NCI-H1417 treated with DMSO at 0.1 percent for 48 hours (cell line): ENCODE data around the gene WDR27.
"Not testable (repeated sequence)": the region's sequence is repeated elsewhere in the genome, so short reads cannot be mapped to it uniquely, and the experiment has no call there.

ENCODE experiments used
- DNase-seq: peaks from one replicate; lab custom pipeline; 2025; lab: John Stamatoyannopoulos, UW

The WDR27 gene

DNA sequence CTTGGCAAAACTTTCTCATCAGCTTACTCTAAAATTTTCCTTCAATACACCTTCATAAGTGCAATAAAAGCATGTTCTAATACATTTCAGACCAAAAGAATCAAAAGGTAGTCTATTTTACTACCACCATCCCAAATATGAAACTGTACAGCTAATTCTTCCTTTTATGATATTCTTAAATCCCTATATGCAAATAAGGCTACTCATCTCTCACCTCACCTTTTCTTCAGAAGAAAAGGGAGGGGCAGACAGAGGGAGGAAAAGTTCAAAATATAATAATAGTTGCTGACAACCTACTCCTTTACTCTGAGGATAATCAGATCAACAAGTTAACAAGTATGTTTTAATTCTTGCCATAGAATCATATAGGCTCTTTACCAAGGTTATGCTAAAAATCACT lies 7.5 kb upstream of the WDR27 start:
- no peak for DNase-seq

DNA sequence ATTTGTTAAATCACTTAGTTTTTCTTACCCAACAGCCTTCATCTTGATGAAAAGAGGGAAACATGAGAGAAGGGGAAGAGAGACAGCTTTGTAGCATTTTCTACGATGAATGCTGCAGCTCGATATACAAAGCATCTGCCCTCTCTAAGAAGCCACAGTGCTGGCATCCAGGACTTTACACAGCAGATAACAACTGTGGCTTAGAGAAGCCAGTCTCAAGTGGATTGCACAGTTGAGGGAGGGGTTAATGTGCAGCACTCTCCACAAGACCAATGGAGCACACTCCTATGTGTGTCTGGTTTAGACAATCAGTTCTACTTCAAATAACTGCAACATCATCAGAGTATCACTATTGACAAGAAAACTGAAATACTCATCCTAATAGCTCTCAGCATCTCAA lies 5.9 kb upstream of the WDR27 start:
- no peak for DNase-seq

DNA sequence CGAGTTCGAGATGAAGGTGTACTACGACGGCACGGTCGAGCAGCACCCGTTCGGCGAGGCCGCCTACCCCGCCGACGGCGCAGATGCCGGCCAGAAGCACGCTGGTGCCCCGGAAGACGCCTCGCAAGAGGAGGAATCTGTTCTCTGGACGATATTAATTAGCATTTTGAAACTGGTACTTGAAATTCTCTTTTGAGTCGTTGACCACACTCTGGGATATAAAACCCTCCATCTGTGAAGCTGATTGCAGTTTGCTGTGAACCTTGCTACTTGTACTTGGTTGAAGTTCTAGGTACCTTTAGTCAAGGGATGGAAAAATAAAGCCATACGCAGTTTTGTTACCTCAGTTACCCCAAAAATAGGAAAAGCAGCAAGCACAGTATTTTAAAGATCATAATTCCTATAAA lies 1.0 kb upstream of the WDR27 start:
- DNase-seq = no peak

DNA sequence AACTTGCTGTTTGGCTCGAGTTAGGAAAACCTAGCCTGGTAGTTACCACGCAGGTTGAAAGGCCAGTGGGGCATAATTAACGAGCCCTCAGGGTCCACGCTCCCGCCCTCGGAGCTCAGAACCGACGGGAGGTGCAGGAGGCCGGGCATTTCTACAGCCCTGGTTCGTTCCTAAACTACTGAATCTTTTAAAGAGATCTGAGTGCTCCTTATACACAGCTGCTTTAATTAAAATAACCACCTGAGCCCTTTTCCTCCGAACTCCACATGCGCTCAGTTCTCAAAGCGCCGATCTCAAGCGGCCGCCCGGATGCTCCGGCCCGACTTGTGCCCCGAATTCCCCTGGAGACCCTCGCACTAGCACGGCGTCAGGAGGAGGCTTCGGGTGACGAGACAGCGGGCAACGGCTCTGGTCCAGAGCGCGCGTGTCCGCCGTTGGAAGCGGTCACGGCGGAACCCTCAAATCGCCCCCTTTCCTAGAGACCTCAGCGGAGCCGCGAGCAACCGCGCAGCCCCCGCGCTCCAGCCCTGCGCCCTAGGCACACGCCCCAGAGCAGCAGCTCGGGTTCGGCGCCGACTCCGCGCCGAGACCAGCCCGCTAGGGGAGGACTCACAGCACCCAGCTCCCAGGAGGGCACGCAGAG lies 397 bp downstream of the WDR27 start:
- DNase-seq = no peak

DNA sequence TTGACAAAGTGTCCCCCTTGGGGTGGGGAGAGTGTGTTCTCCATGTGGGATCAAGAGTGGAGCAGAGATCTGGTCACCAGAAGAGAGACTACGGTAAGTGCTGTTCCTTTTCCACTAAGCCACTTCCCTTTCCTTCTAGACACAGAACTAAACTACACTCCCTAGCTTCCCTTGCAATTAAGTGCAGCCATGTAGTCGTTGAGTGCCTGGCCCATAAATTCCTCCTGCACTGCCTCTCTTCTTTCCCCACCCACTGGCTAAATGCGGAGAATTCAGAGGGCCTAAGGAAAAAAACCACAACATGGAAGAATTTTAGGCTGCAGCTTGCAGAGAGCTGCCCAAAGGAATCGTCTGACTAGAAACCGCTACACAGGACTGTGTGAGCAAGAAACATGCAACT lies 1.5 kb downstream of the WDR27 start:
- DNase-seq = no peak

DNA sequence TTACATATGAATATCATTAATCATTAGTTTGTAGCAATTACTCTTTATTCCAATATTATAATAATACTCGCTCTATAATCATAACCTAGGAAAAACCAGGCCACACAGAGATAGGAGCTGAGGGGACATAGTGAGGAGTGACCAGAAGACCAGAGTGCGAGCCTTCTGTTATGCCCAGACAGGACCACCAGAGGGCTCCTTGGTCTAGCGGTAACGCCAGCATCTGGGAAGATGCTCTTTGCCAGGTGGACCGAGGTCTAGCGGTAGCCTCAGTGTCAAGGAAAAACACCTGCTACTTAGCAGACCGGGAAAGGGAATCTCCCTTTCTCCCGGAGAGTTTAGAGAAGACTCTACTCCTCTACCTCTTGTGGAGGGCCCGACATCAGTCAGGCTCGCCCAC lies 4.7 kb downstream of the WDR27 start:
- not testable (repeated sequence) for DNase-seq

DNA sequence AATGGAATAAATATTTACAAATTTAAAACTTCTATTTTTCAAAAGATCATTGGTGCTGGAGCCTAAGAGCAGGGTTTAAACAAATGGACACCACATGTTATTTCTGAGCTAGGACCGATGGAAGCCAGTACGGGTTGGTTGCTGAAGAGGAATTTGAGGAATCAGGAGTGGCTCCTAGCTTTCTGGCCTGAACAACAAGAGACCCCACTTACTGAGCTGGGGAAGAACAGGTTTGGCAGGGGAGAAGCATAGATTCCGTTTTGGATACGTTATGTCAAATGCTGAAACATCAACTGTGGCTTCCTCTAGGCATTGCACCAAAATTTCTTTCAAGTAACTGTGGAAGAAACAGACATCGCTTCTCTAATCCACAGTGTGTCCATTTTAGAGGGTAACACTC lies 6.7 kb downstream of the WDR27 start:
- DNase-seq = no peak

DNA sequence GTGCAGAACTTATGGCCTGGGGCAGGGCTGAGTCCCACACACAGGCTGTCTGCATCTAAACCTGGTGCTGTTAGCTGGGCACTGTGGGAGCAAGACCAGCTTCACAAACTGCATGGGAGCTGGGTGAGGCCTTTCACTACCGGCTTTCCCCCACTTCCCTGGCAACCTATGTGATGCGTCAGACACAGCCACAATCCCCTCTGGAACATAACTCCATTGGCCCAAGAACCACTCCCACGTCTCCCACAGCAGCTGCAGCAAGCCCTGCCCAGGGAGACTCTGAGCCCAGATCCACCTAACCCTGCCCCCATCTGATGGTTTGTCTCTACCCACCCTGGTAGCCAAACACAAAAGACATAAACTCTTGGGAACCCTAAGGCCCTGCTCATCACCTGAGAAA lies 9.3 kb downstream of the WDR27 start:
- no peak for DNase-seq

DNA sequence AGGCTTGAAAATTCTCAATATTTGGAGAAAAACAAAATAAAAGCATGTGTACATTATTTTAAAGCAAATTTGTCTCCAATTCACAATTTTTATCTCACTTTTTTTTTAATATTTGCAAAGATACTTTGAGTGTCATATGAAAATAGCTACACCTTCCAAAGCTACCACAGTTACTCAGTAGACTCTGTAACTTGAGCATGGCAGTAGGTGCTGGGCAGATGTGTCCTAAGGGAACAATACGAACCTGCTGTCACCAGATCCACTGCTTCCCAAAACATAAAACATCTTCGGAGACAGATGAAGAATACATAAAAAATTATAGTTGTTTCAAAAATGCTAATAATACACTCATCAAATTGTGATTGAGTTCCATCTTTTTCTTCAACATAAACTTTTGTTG lies 10.6 kb downstream of the WDR27 start:
- DNase-seq = no peak

DNA sequence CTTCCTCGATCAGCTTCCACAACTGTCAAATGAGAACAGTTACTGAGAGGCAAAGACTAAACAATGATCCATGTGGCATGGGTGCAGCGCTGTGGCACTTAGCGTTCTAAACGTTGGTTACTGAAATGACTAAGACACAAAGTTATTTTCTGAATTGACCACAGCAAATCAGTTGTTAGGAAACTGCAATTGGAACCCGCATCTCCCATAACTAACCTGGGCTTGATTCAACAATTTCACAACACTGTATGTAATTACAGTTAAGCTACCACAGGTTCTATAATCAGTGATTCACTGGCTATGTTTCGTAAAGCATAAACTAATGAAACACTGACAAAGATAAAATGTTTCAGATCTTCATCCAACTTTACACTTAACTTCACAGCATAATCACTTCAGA lies 12.5 kb downstream of the WDR27 start:
- no peak for DNase-seq

DNA sequence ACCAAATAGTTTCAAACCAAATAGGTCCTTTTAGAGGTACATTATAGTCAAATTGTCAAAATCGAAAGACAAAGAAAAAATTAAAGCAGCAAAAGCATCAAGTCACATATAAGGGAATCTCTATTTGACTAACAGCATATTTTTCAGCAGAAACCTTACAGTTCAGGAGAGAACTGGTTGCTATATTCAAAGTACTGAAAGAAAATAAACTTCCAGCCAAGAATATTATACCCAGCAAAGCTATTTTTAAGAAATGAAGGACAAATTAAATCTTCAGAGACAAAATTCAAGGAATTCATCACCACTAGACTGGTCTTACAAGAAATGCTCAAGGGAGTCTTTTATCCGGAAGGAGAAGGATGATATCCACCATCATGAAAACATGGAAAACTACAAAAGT lies 16.0 kb downstream of the WDR27 start:
- DNase-seq = no peak

DNA sequence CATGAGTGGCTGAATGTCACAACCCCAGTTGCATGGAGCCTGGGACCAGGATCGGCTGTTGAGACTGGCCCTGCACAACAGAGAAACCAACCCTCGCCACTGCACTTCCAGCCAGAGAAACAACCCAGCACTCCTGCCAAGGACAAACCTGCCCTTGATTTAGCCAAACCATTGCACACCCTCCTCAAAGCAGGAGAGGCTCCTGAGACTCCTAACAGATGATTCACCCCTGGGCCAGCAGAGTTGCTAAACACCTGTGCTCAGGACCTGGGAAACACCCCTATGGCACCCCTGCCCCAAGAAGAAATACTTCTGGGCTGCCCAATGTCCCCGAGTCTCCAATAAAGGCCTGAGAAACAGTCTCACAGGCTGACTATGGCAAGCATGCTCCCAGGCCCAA lies 17.8 kb downstream of the WDR27 start:
- no peak for DNase-seq

DNA sequence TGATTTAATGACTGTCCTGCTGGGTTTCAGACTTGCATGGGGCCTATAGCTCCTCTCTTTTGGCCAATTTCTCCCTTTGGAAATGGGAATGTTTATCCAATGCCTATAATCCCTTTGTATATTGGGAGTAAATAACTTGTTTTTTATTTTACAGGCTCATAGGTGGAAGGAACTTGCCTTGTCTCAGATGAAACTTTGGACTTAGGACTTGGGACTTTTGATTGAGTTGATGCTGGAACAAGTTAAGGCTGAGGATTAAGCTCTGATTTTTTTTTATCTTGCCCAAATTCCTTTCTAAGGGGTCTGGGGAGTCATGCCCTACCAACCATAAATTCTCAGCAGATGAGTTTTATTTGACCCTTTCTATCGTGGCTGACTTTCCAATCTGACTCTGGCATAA lies 23.5 kb downstream of the WDR27 start:
- DNase-seq = no peak

DNA sequence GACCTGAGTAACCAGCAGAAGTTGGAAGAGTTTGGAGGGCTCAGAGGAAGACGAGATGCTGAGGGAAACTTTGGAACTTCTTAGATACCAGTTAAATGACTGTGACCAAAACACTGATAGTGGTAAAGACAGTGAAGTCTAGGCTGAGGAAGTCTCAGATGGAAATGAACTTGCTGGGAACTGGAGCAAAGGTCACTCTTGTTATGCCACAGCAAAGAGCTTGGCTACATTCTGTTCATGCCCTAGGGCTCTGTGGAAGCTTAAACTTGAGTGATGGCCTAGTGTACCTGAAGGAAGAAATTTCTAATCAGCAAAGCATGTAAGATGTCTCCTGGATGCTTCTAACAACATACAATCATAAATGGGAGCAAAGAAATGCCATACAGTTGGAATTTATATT lies 24.7 kb downstream of the WDR27 start:
- DNase-seq = no peak

DNA sequence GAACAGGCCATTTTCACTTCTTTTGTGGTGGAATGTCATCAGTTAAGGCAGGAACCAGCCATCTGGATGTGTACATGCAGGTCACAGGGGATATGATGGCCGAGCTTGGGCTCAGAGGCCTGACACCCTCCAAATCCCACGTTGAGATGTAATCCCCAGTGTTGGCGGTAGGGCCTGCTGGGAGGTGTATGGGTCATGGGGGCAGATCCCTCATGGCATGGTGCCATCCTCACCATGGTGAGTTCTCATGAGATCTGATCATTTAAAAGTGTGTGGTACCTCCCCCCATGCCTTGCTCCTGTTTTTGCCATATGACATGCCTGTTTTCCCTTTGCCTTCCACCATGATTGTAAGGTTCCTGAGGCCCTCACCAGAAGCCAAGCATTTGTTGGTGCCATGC lies 26.8 kb downstream of the WDR27 start:
- no peak for DNase-seq

DNA sequence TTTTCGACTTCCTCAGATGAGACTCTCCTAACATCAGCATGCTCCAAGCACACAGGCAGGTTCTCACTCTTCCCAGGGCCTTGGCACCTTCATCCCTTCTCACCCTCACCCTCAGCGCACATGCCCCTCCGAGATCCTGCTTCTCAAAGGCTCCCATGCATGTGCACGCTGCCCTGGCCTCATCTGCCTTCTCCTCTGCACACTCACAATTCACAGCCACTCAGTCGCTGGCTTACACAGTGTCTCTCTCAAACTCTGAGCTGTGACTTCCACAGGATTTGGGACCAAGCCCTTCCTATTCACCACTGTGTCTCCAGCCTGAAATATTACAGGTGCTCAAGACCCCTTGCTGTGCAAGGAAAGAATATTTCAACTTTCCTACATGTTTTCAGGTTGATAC lies 30.3 kb downstream of the WDR27 start:
- DNase-seq = no peak

DNA sequence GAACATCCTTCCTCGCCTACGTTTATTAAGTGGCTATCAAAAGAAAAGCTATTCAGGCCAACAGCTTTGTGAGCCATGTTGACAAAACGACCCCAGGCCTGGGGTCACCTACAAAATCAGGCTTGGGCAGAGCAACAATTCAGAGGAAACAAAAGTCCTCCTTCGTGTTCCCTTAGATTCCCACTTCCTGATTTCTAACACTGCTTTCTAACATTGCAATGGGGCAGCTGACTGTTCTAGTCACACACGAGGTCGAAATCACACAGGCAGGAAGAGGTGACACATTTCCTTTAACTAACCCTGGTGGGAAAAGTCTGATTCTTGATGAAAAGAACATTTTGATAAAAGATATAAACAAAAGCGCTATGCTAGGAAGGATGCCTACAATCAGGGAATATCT lies 31.9 kb downstream of the WDR27 start:
- no peak for DNase-seq

DNA sequence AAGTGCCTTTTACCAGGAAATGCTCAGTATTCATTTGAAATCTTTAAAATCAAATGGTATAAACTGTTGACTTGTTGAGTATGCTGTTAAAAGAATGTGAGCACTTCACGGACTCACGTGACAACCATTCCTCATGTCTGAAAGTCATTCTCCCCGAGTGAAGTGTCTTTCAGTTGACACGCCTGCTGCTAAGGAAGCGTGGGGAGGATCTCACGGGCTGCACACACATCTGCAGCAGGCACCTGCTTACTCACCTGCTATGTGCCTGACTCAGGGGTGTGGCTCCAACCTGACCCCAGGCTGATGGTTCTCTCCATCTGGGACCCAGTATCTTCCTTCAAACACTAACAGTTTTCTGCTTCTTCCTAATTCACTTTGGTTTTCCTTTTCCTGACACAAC lies 32.7 kb downstream of the WDR27 start:
- DNase-seq = no peak

DNA sequence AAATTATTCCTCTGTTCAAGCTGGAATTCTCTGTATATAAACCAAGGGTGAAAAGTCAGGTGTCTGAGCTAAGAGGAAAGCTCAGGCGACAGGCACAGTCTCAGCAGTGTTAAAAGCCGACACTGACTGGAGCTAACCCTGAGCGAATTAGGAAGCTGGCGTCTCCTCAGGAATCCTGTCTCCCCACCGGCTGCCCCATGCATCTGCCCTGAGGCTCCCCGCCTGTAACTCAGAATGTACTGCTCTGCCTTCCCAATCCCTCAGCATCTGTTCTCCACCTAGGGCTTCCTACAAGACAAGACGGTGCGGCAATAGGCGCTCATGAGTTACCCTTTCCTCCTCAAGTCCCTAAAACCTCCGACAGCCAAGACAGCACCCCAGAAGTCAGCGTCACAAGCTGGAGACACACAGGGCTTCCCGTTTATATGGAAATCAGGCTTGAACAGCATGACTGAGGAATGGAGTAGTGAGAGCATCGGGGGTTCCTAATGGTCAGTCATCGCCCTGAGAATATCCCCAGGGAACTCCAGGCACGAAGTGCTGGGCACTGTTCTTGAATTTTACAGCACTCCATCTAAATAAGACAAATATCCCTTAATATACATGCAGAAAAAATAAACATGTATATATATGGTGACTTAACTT lies 33.5 kb downstream of the WDR27 start:
- DNase-seq = no peak

DNA sequence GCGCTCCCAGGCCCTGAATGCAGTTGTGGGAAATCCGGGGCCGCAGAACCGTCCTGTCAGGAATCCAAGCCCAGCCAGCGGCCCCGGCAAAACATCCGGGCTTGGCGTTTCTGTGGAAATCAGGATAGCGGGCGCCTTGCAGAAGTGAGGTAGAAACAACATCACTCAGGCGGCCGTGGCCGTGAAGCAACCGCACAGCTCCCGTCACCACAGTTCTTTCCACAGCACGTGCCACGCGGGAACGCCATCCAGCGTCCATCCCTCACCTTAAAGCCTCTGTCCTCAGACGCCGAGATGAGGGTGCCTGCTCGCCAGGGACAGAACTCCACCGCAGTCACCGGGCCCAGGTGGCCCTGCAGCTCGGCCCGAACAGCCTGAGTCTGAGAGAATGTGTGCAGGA lies 34.1 kb downstream of the WDR27 start:
- DNase-seq = no peak

DNA sequence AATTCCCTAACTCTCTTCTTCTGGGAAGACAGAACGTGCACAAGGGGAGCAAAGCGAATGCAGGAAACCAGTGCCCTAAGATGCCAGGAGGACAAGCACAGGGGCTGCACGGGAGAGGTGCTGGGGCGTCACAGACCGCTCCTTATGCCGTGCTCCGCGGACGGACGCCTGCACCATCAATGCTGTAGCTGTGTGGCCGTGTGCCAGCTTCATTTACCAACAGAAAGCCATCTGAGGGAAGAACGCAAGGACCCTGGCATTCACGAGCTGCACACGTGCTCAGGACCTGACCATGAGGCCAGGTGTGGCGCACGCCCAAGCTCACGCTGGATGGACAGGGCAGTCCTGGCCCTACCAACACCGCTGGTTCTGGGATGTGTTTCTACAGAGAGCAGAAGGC lies 35.4 kb downstream of the WDR27 start:
- no peak for DNase-seq

DNA sequence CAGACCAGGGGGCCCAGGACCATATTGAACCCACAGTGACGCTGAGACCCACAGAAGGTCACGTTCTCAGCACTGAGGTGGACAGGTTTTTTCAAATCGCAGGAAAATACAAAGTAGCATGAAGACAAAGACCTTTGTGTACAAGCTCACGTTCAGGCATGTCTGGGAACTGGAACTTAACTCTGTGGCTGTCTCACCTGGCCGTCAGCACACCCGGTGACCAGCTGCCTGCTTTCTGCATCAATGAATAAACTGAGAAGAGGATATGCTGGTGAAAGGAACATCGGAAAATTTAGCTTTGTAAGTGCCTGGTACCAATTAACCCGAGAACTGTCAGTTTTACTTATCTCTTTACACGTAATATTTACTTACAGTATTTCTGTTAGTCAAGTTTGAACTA lies 36.5 kb downstream of the WDR27 start:
- no peak for DNase-seq

DNA sequence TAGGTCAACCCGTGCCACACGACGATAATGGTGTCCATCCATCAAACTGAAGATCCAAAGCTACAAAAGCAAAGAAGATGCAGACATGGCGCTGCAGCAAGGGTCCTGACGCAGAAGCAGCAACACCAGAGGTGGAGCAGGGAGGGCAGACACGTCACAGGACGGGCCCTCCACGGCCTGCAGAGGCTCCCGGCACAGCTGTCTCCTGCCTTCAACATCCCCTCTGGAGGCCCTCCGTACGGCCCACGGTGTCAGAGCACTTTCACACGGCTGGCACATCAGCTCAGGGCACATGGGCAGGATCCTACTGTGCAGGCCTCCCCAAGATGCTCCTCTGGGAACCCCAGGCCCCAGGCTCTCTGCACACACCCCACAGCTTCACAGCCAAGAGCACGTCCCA lies 37.6 kb downstream of the WDR27 start:
- no peak for DNase-seq

DNA sequence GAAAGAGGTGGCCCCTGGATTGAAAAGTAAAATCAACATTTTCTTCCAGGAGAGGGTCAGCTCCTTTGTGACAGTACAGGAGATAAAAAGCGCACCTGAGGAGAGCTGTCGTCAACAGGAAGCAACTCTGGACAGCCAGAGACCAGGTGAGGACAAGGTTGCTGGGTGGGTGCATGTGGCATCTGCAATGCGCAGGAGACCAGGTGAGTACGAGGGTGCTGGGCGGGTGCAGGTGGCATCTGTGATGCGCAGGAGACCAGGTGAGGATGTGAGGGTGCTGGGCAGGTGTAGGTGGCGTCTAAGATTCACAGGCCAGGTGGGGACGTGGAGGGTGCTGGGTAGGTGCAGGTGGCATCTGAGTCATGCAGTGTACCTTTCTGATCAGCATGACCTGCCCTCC lies 38.4 kb downstream of the WDR27 start:
- DNase-seq = no peak

DNA sequence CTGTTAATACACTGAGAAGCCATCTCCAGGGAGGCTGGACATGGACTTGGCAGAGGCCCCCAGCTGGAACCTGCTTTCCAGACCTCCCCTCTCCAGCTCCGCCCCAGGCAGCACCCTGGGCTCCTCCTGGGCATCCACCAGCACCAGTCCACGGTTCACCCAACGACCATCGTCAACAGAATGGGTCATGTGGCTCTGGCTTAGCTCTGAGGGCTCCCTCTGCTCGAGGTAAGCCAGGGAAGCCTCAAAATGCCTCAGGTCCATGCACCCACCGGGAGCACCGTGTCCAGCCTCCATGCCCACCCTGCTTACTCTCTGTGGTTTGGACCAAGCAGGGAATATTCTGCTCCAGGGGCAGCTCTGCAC lies 40.5 kb downstream of the WDR27 start:
- DNase-seq = no peak
